A549 (cell line): ENCODE results near the gene GUCA1A. TPM values are rescaled to one million over a fixed set of nuclear protein-coding genes. Genes with fewer than 3 reads are reported as not detected.

Experiments
- ATAC-seq, 2 experiments: fragments of 200-7000 bp in 1 of 2; fragments of >200 bp in 1 of 2; cut with Nextera tagmentation in 1 of 2; cut with Tn5 transposase in 1 of 2; 3 replicates each; pipeline versions ENCODE4 v1.8.0 to v1.9.1; 2018 to 2020; ENCODE audit warnings: mild to moderate bottlenecking in 1 of 2, moderate library complexity in 1 of 2
- CTCF ChIA-PET: fragments of 300-600 bp; sonication (Branson Sonifier 250); formaldehyde crosslinking; extraction: SDS; loops from one replicate; lab custom pipeline; 2021; ENCODE audit warnings: antibody characterized with exemption, inconsistent platforms; lab: Yijun Ruan, JAX
- POLR2A ChIA-PET: fragments of 350-600 bp; formaldehyde crosslinking; extraction: SDS; loops from one replicate; lab custom pipeline; 2021; ENCODE audit warnings: antibody characterized with exemption, inconsistent platforms; lab: Yijun Ruan, JAX
- DNase-seq, 2 experiments: peaks; one replicate each; pipeline versions ENCODE4 v3.0.0 to v3.0.0-alpha.2; 2011 to 2016; ENCODE audit warnings: low read depth in 1 of 2, low spot score in 1 of 2
- FAIRE-seq: peaks from 2 replicates; lab custom pipeline; 2011; peaks lifted over from hg19 to GRCh38; lab: Jason Lieb, UNC
- H3K27ac ChIP-seq, 2 experiments: fragments of >200 bp; sonication (Bioruptor Twin); formaldehyde crosslinking; 3 replicates each; pipeline ENCODE4 v1.5.1; 2016 to 2017
- H3K4me1 ChIP-seq: fragments of >200 bp; sonication (Bioruptor Twin); formaldehyde crosslinking; 3 replicates; pipeline ENCODE4 v1.6.1; 2016
- H3K4me2 ChIP-seq: fragments of >200 bp; sonication (Bioruptor Twin); formaldehyde crosslinking; 3 replicates; pipeline ENCODE4 v1.6.1; 2016
- H3K4me3 ChIP-seq: fragments of >200 bp; sonication (Bioruptor Twin); formaldehyde crosslinking; 3 replicates; pipeline ENCODE4 v1.5.1; 2016
- H3K9me3 ChIP-seq: fragments of >200 bp; sonication (Bioruptor Twin); formaldehyde crosslinking; 3 replicates; pipeline ENCODE4 v1.6.1; 2016
- CBX2 ChIP-seq: fragments of 200-600 bp; sonication (generic); IDR thresholded peaks from 2 replicates; pipeline ENCODE4 v1.6.1; 2016; ENCODE audit warnings: low read depth, mild to moderate bottlenecking, borderline replicate concordance
- CBX8 ChIP-seq: fragments of 200-600 bp; sonication (generic); IDR thresholded peaks from 2 replicates; pipeline ENCODE4 v1.6.1; 2016
- CHD4 ChIP-seq: fragments of 200-600 bp; sonication (generic); IDR thresholded peaks from 2 replicates; pipeline ENCODE4 v1.6.1; 2016; ENCODE audit warnings: antibody characterized with exemption, mild to moderate bottlenecking, borderline replicate concordance
- EP300 ChIP-seq, 2 experiments: fragments of >200 bp; sonication (Bioruptor Twin); formaldehyde crosslinking; IDR thresholded peaks; 2 replicates in 1 of 2; 3 replicates in 1 of 2; pipeline ENCODE4 v1.6.1; 2016 to 2017
- ESRRA ChIP-seq: fragments of 150-350 bp; IDR thresholded peaks from 2 replicates; pipeline ENCODE4 v1.6.1; 2014; ENCODE audit warnings: mild to moderate bottlenecking, low read length, borderline replicate concordance
- FOSL2 ChIP-seq, 2 experiments: fragments of 450-650 bp in 1 of 2; fragments of >200 bp in 1 of 2; sonication (Bioruptor Twin) in 1 of 2; formaldehyde crosslinking; IDR thresholded peaks; 2 replicates each; pipeline versions ENCODE4 v1.5.0 to v1.6.1; 2016 to 2020; ENCODE audit warnings: mild to moderate bottlenecking in 1 of 2, moderate library complexity in 1 of 2
- FOXS1 ChIP-seq: fragments of 250-450 bp; sonication (Bioruptor Pico); IDR thresholded peaks from 2 replicates; pipeline ENCODE4 v1.5.0; 2020; ENCODE audit warnings: mild to moderate bottlenecking, moderate library complexity
- HDAC2 ChIP-seq: fragments of 200-600 bp; sonication (generic); IDR thresholded peaks from 2 replicates; pipeline ENCODE4 v1.6.1; 2016
- HES2 ChIP-seq: fragments of >200 bp; sonication (Bioruptor Twin); formaldehyde crosslinking; IDR thresholded peaks from 2 replicates; pipeline ENCODE4 v1.6.1; 2016
- HEYL ChIP-seq: fragments of 250-450 bp; sonication (Bioruptor Pico); IDR thresholded peaks from 2 replicates; pipeline ENCODE4 v1.8.0; 2021; ENCODE audit warnings: mild to moderate bottlenecking, moderate library complexity
- HOXA7 ChIP-seq: fragments of 250-450 bp; sonication (Bioruptor Pico); IDR thresholded peaks from 2 replicates; pipeline ENCODE4 v1.5.0; 2020; ENCODE audit warnings: mild to moderate bottlenecking, moderate library complexity
- HOXB13 ChIP-seq: fragments of 250-450 bp; sonication (Bioruptor Pico); IDR thresholded peaks from 2 replicates; pipeline ENCODE4 v1.5.0; 2020; ENCODE audit warnings: low read depth, mild to moderate bottlenecking, moderate library complexity
- HOXB5 ChIP-seq: fragments of 250-450 bp; sonication (Bioruptor Pico); IDR thresholded peaks from 2 replicates; pipeline ENCODE4 v1.5.0; 2020; ENCODE audit warnings: mild to moderate bottlenecking, moderate library complexity
- KDM1A ChIP-seq: fragments of 200-600 bp; sonication (generic); IDR thresholded peaks from 2 replicates; pipeline ENCODE4 v1.6.1; 2016; ENCODE audit warnings: low read depth, mild to moderate bottlenecking
- MAFK ChIP-seq: fragments of 450-650 bp; IDR thresholded peaks from 2 replicates; pipeline ENCODE4 v1.6.1; 2014; ENCODE audit not compliant: partially characterized antibody
- NFE2L2 ChIP-seq: fragments of 150-350 bp; conservative IDR thresholded peaks from 2 replicates; pipeline ENCODE4 v1.6.1; 2014; ENCODE audit warnings: low read length
- POLR2A ChIP-seq: IDR thresholded peaks from 2 replicates; pipeline ENCODE4 v1.6.1; 2012; ENCODE audit warnings: mild to moderate bottlenecking, low read length
- RAD21 ChIP-seq, 2 experiments: fragments of >200 bp in 1 of 2; sonication (Bioruptor Twin) in 1 of 2; formaldehyde crosslinking in 1 of 2; IDR thresholded peaks in 1 of 2; conservative IDR thresholded peaks in 1 of 2; 2 replicates in 1 of 2; 3 replicates in 1 of 2; pipeline ENCODE4 v1.6.1; 2012 to 2018; ENCODE audit warnings: inconsistent platforms in 1 of 2
- RARB ChIP-seq: fragments of 250-450 bp; sonication (Bioruptor Pico); IDR thresholded peaks from 2 replicates; pipeline ENCODE4 v1.8.0; 2021; ENCODE audit warnings: mild to moderate bottlenecking, moderate library complexity
- RCOR1 ChIP-seq: fragments of 150-350 bp; IDR thresholded peaks from 2 replicates; pipeline ENCODE4 v1.6.1; 2014; ENCODE audit warnings: antibody characterized with exemption, low read length, low read depth
- RFX5 ChIP-seq: fragments of 450-650 bp; IDR thresholded peaks from 2 replicates; pipeline ENCODE4 v1.7.1; 2014; ENCODE audit warnings: antibody characterized with exemption, mild to moderate bottlenecking, moderate library complexity
- SMC3 ChIP-seq: fragments of >200 bp; sonication (Bioruptor Twin); formaldehyde crosslinking; IDR thresholded peaks from 3 replicates; pipeline ENCODE4 v1.6.1; 2018; ENCODE audit warnings: inconsistent platforms
- SREBF2 ChIP-seq: fragments of 450-650 bp; IDR thresholded peaks from 2 replicates; pipeline ENCODE4 v1.6.1; 2014; ENCODE audit warnings: mild to moderate bottlenecking, moderate library complexity
- TFCP2L1 ChIP-seq: fragments of 250-450 bp; sonication (Bioruptor Pico); IDR thresholded peaks from 2 replicates; pipeline ENCODE4 v1.5.0; 2021; ENCODE audit warnings: mild to moderate bottlenecking
- USF2 ChIP-seq: fragments of 450-650 bp; IDR thresholded peaks from 2 replicates; pipeline ENCODE4 v1.6.1; 2014; ENCODE audit warnings: antibody characterized with exemption
- ZNF302 ChIP-seq: fragments of 250-450 bp; sonication (Bioruptor Pico); IDR thresholded peaks from 2 replicates; pipeline ENCODE4 v1.9.0; 2021; ENCODE audit warnings: inconsistent platforms, mild to moderate bottlenecking, moderate library complexity
- WGBS: methylation state at CpG from one replicate; pipeline ENCODE4 v1.1.6; 2017; ENCODE audit errors: missing lambda C conversion rate; 5-methylcytosine and 5-hydroxymethylcytosine counted together
- polyA plus RNA-seq, 4 experiments: library from polyadenylated mRNA; depleted of rRNA in 3 of 4; stranded (reverse); fragments of >200 nt; fragmentation: RNase III in 1 of 4; extraction: RNeasy Plus Mini Kit Qiagen cat#74134 plus additional on column Dnase treatment in 1 of 4; gene quantifications; 2 replicates in 3 of 4; 3 replicates in 1 of 4; pipeline ENCODE4 v1.2.3, GENCODE V29; 2011 to 2017
- TF ChIP-seq, protein P1 (sequence below): IDR thresholded peaks from 2 replicates; pipeline ENCODE4 v1.6.1; 2012
- TF ChIP-seq, protein P2 (sequence below): fragments of 200-600 bp; sonication (generic); IDR thresholded peaks from 2 replicates; pipeline ENCODE4 v1.6.1; 2016; ENCODE audit warnings: antibody characterized with exemption, mild to moderate bottlenecking, moderate library complexity

The GUCA1A gene
- polyA plus RNA-seq, 2 of the 4 experiments (the other 2 are of a cell fraction), result not detected

GRCh38 chr6:42185597-42185996 is 12.4 kb downstream of the GUCA1A start:
- ATAC-seq, result no peak
- no peak for TF ChIP-seq HOXB13 (CRISPR knock-in tag)
- no peak for TF ChIP-seq RARB (CRISPR knock-in tag)
- TF ChIP-seq POLR2A, result no peak
- no peak for TF ChIP-seq FOSL2 (IDR thresholded peaks at IDR 0.05)
- TF ChIP-seq FOSL2 (CRISPR knock-in tag; IDR thresholded peaks at IDR 0.05), result no peak
- no peak for TF ChIP-seq RCOR1
- TF ChIP-seq CHD4, result no peak
- no peak for TF ChIP-seq EP300 (IDR thresholded peaks at IDR 0.05)
- no peak for TF ChIP-seq HOXA7 (CRISPR knock-in tag)
- TF ChIP-seq HES2, result no peak
- no peak for TF ChIP-seq CBX8
- TF ChIP-seq NFE2L2, result no peak
- no peak for TF ChIP-seq MAFK
- no peak for TF ChIP-seq FOXS1 (CRISPR knock-in tag)
- TF ChIP-seq ESRRA, result no peak
- TF ChIP-seq CBX2, result no peak
- TF ChIP-seq, all 56 proteins: peak for 0
- ChIA-PET POLR2A (no interaction called here), CTCF (interaction anchor here (0.8 to 1.1 kb wide), 3 partner anchors 16 to 111 kb away, joined by 3 to 4 read pairs (median 4); no protein-coding TSS in a partner anchor)
- Histone ChIP-seq H3K27ac (no peak overlapping the region), H3K4me1 (no peaks in the 10 kb centered on the region), H3K4me3 (no peak overlapping the region), H3K9me3 (no peaks in the 10 kb centered on the region), H3K4me2 (no peak overlapping the region)
- 85% methylated on average over 9 of the region's 10 CpGs for WGBS
- DNase-seq, result no peak
- FAIRE-seq, result no peak

GRCh38 chr6:42188406-42188805 is 15.2 kb downstream of the GUCA1A start:
- ATAC-seq (no peak), DNase-seq (no peak), FAIRE-seq (no peak)
- TF ChIP-seq NFE2L2 (no peak), HES2 (no peak), HOXB13 (CRISPR knock-in tag) (no peak), KDM1A (no peak), RFX5 (no peak), USF2 (no peak), HDAC2 (no peak), RAD21 (conservative IDR thresholded peaks at IDR 0.05 in 1 of 2, IDR thresholded peaks at IDR 0.05 in 1 of 2) (no peak), TFCP2L1 (no peak), HOXB5 (CRISPR knock-in tag) (no peak), POLR2A (no peak), SMC3 (no peak), CBX2 (no peak), ZNF302 (CRISPR knock-in tag) (no peak), FOSL2 (IDR thresholded peaks at IDR 0.05) (no peak), FOSL2 (CRISPR knock-in tag; IDR thresholded peaks at IDR 0.05) (no peak), HEYL (CRISPR knock-in tag) (no peak), SREBF2 (no peak)
- TF ChIP-seq, protein P1, sequence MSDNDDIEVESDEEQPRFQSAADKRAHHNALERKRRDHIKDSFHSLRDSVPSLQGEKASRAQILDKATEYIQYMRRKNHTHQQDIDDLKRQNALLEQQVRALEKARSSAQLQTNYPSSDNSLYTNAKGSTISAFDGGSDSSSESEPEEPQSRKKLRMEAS, result no peak
- TF ChIP-seq, protein P2, sequence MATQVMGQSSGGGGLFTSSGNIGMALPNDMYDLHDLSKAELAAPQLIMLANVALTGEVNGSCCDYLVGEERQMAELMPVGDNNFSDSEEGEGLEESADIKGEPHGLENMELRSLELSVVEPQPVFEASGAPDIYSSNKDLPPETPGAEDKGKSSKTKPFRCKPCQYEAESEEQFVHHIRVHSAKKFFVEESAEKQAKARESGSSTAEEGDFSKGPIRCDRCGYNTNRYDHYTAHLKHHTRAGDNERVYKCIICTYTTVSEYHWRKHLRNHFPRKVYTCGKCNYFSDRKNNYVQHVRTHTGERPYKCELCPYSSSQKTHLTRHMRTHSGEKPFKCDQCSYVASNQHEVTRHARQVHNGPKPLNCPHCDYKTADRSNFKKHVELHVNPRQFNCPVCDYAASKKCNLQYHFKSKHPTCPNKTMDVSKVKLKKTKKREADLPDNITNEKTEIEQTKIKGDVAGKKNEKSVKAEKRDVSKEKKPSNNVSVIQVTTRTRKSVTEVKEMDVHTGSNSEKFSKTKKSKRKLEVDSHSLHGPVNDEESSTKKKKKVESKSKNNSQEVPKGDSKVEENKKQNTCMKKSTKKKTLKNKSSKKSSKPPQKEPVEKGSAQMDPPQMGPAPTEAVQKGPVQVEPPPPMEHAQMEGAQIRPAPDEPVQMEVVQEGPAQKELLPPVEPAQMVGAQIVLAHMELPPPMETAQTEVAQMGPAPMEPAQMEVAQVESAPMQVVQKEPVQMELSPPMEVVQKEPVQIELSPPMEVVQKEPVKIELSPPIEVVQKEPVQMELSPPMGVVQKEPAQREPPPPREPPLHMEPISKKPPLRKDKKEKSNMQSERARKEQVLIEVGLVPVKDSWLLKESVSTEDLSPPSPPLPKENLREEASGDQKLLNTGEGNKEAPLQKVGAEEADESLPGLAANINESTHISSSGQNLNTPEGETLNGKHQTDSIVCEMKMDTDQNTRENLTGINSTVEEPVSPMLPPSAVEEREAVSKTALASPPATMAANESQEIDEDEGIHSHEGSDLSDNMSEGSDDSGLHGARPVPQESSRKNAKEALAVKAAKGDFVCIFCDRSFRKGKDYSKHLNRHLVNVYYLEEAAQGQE, result no peak
- Histone ChIP-seq H3K27ac (no peak overlapping the region), H3K4me1 (peaks cover 12% of the 10 kb centered on the region), H3K4me2 (no peak overlapping the region), H3K9me3 (no peaks in the 10 kb centered on the region), H3K4me3 (no peak overlapping the region)
- CTCF ChIA-PET, result interaction anchor here (0.9 to 2.3 kb wide), 3 partner anchors 15 to 26 kb away, joined by 3 to 5 read pairs (median 4); no protein-coding TSS in a partner anchor
- POLR2A ChIA-PET, result no interaction called here
- WGBS, result 88% methylated on average over 6 of the region's 6 CpGs
